KMS-11 (cell line): ENCODE results near the gene BLCAP.

Experiments used
- H2AFZ ChIP-seq: fragments of 200-600 bp; sonication (generic); 2 replicates; pipeline ENCODE4 v1.6.1; 2016; ENCODE audit warnings: antibody characterized with exemption, mixed run types, low read depth
- H3K27ac ChIP-seq: fragments of 200-600 bp; sonication (generic); 2 replicates; pipeline ENCODE4 v1.6.1; 2016; ENCODE audit warnings: mild to moderate bottlenecking, mixed run types
- H3K27me3 ChIP-seq: fragments of 200-600 bp; sonication (generic); 2 replicates; pipeline ENCODE4 v1.6.1; 2017; ENCODE audit warnings: mild to moderate bottlenecking, low read depth, mixed run types, moderate library complexity; ENCODE audit not compliant: insufficient read depth
- H3K36me3 ChIP-seq: fragments of 200-600 bp; sonication (generic); 2 replicates; pipeline ENCODE4 v1.6.1; 2017; ENCODE audit warnings: mild to moderate bottlenecking, mixed run types; ENCODE audit not compliant: insufficient read depth
- H3K4me1 ChIP-seq: fragments of 200-600 bp; sonication (generic); 2 replicates; pipeline ENCODE4 v1.6.1; 2016; ENCODE audit warnings: mild to moderate bottlenecking, low read depth, mixed run types; ENCODE audit not compliant: poor library complexity, severe bottlenecking
- H3K4me2 ChIP-seq: fragments of 200-600 bp; sonication (generic); 2 replicates; pipeline ENCODE4 v1.7.0; 2016; ENCODE audit warnings: mild to moderate bottlenecking, mixed run types
- H3K4me3 ChIP-seq: fragments of 200-600 bp; sonication (generic); IDR thresholded peaks from 2 replicates; pipeline ENCODE4 v1.6.1; 2017; ENCODE audit warnings: low read depth, low read length, mixed read lengths; ENCODE audit not compliant: insufficient read depth
- H3K79me2 ChIP-seq: fragments of 200-600 bp; sonication (generic); 2 replicates; pipeline ENCODE4 v1.6.1; 2016; ENCODE audit warnings: low read depth, mixed run types; ENCODE audit not compliant: insufficient read depth
- H3K9ac ChIP-seq: fragments of 200-600 bp; sonication (generic); 2 replicates; pipeline ENCODE4 v1.6.1; 2016; ENCODE audit warnings: mild to moderate bottlenecking, mixed run types
- H4K20me1 ChIP-seq: fragments of 200-600 bp; sonication (generic); 2 replicates; pipeline ENCODE4 v1.6.1; 2016; ENCODE audit warnings: mild to moderate bottlenecking, mixed run types; ENCODE audit not compliant: insufficient read depth
- TF ChIP-seq, protein P1 (sequence below): fragments of 200-600 bp; sonication (generic); conservative IDR thresholded peaks from 2 replicates; pipeline ENCODE4 v1.6.1; 2017; ENCODE audit warnings: low read depth, mild to moderate bottlenecking, antibody characterized with exemption, low read length, moderate library complexity, mixed read lengths

The BLCAP gene

DNA sequence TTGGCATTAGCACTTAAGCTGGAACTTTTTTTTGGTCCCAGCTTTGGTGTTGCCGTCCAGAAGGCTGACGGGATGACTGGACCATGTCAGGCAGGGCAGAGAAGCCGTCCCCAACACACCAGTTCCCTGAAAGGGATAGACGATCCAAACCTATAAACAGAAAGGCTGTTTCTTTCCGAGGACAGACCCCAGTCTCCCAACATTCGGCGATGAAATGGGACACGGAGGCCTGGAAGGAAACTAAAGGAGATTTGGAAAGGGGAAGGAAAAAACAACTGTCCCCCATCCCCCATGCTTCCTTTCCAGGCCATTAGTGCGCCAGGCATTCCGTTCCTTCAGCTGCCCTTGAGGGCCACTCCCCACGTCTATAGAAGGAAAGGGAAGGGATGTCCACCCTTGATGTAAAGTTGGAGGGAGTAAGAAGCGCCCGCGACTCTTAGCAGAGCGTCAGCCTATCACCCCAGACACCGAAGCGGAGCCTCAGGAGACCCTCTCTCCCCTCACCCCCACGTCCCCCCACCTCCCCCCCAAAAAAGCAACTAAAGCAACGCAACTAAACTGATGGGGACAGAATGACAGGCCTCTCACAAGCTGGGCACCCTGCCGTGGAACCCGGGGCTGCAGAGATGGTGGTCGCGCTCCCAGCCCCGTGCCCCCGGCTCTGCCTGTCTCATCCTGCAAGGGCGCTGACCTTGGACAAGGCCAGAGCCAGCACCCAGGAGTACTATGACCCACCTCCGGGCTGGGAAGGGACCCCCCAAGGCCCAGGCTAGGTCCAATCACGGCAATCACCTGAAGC is 638 bp downstream of the BLCAP start:
- peaks cover 48% of the 10 kb centered on the region for H3K79me2 ChIP-seq
- H3K36me3 ChIP-seq, result no peaks in the 10 kb centered on the region
- H3K4me1 ChIP-seq, result peaks cover 40% of the 10 kb centered on the region
- H3K4me3 ChIP-seq, result peak overlapping the region; percentile 25
- no peaks in the 10 kb centered on the region for H4K20me1 ChIP-seq
- H3K9ac ChIP-seq, result peak overlapping the region; percentile 95
- H3K27ac ChIP-seq, result peak overlapping the region; percentile 95
- peak overlapping the region; percentile 97 for H3K4me2 ChIP-seq
- TF ChIP-seq, protein P1, sequence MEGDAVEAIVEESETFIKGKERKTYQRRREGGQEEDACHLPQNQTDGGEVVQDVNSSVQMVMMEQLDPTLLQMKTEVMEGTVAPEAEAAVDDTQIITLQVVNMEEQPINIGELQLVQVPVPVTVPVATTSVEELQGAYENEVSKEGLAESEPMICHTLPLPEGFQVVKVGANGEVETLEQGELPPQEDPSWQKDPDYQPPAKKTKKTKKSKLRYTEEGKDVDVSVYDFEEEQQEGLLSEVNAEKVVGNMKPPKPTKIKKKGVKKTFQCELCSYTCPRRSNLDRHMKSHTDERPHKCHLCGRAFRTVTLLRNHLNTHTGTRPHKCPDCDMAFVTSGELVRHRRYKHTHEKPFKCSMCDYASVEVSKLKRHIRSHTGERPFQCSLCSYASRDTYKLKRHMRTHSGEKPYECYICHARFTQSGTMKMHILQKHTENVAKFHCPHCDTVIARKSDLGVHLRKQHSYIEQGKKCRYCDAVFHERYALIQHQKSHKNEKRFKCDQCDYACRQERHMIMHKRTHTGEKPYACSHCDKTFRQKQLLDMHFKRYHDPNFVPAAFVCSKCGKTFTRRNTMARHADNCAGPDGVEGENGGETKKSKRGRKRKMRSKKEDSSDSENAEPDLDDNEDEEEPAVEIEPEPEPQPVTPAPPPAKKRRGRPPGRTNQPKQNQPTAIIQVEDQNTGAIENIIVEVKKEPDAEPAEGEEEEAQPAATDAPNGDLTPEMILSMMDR, result no peak
- peak overlapping the region; percentile 72 for H2AFZ ChIP-seq
- no peaks in the 10 kb centered on the region for H3K27me3 ChIP-seq

DNA sequence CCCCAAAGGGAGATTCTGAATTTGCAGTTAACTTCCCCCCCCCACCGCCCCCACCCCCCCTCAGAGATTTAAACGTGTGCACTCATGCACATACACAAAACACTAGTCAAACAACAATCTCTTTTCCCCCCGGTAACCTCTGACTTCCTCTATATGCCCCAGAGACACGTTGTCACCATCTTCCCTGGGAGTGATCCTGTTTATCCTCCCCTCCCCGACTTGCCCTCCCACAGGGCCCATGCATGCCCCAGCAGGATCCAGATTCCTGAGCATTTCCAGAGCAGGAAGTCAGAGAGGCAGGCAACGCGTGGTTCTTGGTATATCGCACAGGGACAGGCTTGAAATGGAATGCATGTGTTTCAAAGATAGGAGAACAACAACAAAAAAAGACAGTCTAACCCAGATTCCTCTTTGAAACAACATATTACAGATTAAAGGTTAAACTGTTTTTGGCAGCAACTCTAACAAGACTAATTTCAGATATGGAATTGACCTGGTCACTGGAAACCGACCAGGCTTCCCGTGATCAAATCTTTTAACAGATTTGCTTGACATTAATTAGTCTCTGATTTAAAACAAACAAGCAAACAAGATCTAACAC is 1.3 kb downstream of the BLCAP start:
- no peaks in the 10 kb centered on the region for H4K20me1 ChIP-seq
- H3K4me1 ChIP-seq, result peaks cover 40% of the 10 kb centered on the region
- H3K4me3 ChIP-seq, result no peak overlapping the region
- no peak overlapping the region for H2AFZ ChIP-seq
- H3K79me2 ChIP-seq, result peaks cover 53% of the 10 kb centered on the region
- TF ChIP-seq, protein P1, result no peak
- H3K27ac ChIP-seq, result no peak overlapping the region
- H3K4me2 ChIP-seq, result peak overlapping the region; percentile 97
- no peaks in the 10 kb centered on the region for H3K27me3 ChIP-seq
- peak overlapping the region; percentile 95; the same call in 1 of the 2 replicates for H3K9ac ChIP-seq
- no peaks in the 10 kb centered on the region for H3K36me3 ChIP-seq

DNA sequence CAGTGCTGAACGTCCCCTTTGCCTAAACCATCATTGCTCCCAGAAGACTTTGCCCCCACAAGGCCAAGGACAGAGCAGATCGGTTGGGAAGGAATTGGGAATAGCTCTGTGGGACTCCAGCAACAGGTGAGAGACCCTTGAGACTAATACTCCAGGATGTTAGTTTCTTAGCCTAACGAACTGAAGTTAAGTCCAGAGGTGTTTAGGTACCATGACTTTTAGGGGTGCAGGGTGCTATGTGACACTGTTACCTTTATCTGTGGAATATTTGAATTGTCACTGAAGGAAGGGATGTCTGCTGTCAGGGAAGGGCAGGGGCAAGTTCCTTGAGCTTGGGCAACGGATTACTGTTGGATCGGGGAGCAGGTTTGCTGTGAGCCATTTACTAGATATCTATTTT is 1.9 kb downstream of the BLCAP start:
- Histone ChIP-seq H3K27ac (no peak overlapping the region), H3K36me3 (no peaks in the 10 kb centered on the region), H3K9ac (no peak overlapping the region), H3K79me2 (peaks cover 57% of the 10 kb centered on the region), H3K4me2 (peak overlapping the region; percentile 21), H3K4me3 (no peak overlapping the region), H3K4me1 (peaks cover 40% of the 10 kb centered on the region), H4K20me1 (no peaks in the 10 kb centered on the region), H3K27me3 (no peaks in the 10 kb centered on the region), H2AFZ (no peak overlapping the region)
- TF ChIP-seq, protein P1, result no peak

DNA sequence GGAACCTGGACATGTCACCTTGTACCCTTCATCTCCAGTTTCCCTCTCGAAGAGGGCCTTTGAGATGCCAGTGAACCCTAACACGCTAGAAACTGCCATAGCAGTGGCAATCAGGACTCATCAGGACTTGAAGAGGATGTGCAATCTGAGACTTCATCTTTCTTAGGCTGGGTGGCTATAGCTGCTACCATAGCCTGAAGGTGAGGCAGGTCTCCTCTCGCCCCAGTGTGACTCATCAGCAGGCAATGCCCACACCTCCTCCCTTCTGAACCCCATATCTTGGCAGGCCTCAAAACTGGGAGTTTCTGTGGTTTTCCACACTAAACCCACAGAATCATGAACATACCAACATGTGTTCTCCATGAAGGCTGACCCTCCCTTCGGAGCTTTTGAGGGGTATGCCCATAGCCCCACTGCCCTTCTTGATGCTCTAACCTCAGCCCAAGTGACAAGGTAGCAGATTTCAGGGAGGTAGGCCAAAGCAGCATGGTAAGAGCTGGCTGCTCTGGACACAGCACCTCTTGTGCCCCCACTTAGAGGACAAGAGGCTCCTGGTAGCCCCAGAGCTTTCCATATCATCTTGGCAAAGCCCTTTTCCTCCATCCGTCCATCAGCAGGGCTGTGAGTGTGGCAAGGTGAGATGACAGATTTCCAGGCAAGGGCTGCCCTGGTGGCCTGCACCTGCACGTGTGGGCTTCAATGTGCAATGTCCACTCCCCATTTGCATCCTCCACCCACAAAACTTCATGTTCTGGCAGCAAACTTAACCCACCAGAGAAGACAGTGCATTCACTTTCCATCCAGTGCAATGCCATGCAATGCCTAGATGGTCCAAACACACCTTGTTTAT is 2.6 kb downstream of the BLCAP start:
- Histone ChIP-seq H3K4me3 (no peak overlapping the region), H3K27me3 (no peaks in the 10 kb centered on the region), H2AFZ (no peak overlapping the region), H3K79me2 (peaks cover 65% of the 10 kb centered on the region), H3K4me2 (peak overlapping the region; percentile 21), H3K9ac (no peak overlapping the region), H4K20me1 (no peaks in the 10 kb centered on the region), H3K36me3 (no peaks in the 10 kb centered on the region), H3K27ac (peak overlapping the region; percentile 27; the same call in 1 of the 2 replicates), H3K4me1 (peaks cover 40% of the 10 kb centered on the region)
- TF ChIP-seq, protein P1, result no peak
